Heart left ventricle (tissue), 16 donors: ENCODE measurements around the gene SH3PXD2A. TPM values are rescaled to one million over a fixed set of nuclear protein-coding genes. Genes with fewer than 3 reads are reported as not detected.
"Not testable (repeated sequence)": the region's sequence is repeated elsewhere in the genome, so short reads cannot be mapped to it uniquely, and the experiment has no call there.

ENCODE experiments used
- ATAC-seq, 4 donors: fragments of 200-7000 bp; cut with Tn5 transposase; one replicate each; pipeline ENCODE4 v1.9.1; 2020 to 2022; ENCODE audit warnings: moderate library complexity in 4 of 4, mild to moderate bottlenecking in 3 of 4, moderate number of reproducible peaks in 1 of 4
- DNase-seq, 5 donors: peaks; one replicate each; pipeline ENCODE4 v3.0.0-alpha.2; 2020
- H3K27ac ChIP-seq, 12 donors: fragments of 200-600 bp; sonication (generic) in 4 of 12; one replicate each; pipeline versions ENCODE4 v1.5.0 to v1.8.0; 2016 to 2022; ENCODE audit warnings: mild to moderate bottlenecking in 2 of 12
- H3K27me3 ChIP-seq, 9 donors: fragments of 200-600 bp; sonication (generic) in 2 of 9; one replicate each; pipeline versions ENCODE4 v1.5.1 to v1.8.0; 2016 to 2022; ENCODE audit warnings: mild to moderate bottlenecking in 3 of 9
- H3K36me3 ChIP-seq, 9 donors: fragments of 200-600 bp; sonication (generic) in 2 of 9; one replicate each; pipeline versions ENCODE4 v1.5.0 to v1.8.0; 2018 to 2022; ENCODE audit warnings: mild to moderate bottlenecking in 2 of 9
- H3K4me1 ChIP-seq, 12 donors: fragments of 200-600 bp; sonication (generic) in 4 of 12; one replicate each; pipeline versions ENCODE4 v1.5.0 to v1.8.0; 2016 to 2022; ENCODE audit warnings: mild to moderate bottlenecking in 3 of 12
- H3K4me3 ChIP-seq, 12 donors: fragments of 200-600 bp; sonication (generic) in 4 of 12; one replicate each; pipeline versions ENCODE4 v1.5.0 to v1.8.0; 2017 to 2022; ENCODE audit warnings: mild to moderate bottlenecking in 9 of 12, moderate library complexity in 4 of 12
- H3K9me3 ChIP-seq, 12 donors: fragments of 200-600 bp; sonication (generic) in 4 of 12; one replicate each; pipeline versions ENCODE4 v1.5.0 to v1.8.0; 2016 to 2022; ENCODE audit warnings: mild to moderate bottlenecking in 1 of 12
- POLR2A ChIP-seq, 2 donors: fragments of 450-650 bp; IDR thresholded peaks; one replicate each; pipeline ENCODE4 v1.6.1; 2017; ENCODE audit warnings: antibody characterized with exemption in 2 of 2, mild to moderate bottlenecking in 2 of 2, moderate library complexity in 2 of 2
- WGBS, 4 donors: extraction: QIAGEN DNeasy Blood & Tissue Kit in 2 of 4; methylation state at CpG; one replicate each; pipeline versions ENCODE4 v1.1.5 to v1.1.7; 2013 to 2018; 5-methylcytosine and 5-hydroxymethylcytosine counted together
- intact Hi-C, 10 donors: fragments of 100-400 bp; cut with DNase I; formaldehyde crosslinking; loops; one replicate each; pipeline versions ENCODE4 v1.11.1 to v1.14.2; 2022
- polyA plus RNA-seq, 2 donors: library from polyadenylated mRNA; stranded (reverse); fragments of 200-250 nt; gene quantifications; one replicate each; pipeline ENCODE4 v1.2.3, GENCODE V29; 2013
- total RNA-seq, 9 donors: library from RNA; depleted of rRNA in 2 of 9; stranded (reverse); fragments of >200 nt in 2 of 9; fragmentation: NEBNext Ultra II Directional in 3 of 9; extraction: Animal tissue kit (Norgen Biotek cat#: 25700) in 3 of 9; gene quantifications; one replicate each; pipeline versions ENCODE4 v1.1.0 to v1.2.4, GENCODE V29; 2016 to 2023
- TF ChIP-seq, protein P1 (sequence below), 12 donors: fragments of 200-600 bp; sonication (generic) in 4 of 12; IDR thresholded peaks; one replicate each; pipeline versions ENCODE4 v1.5.0 to v1.8.0; 2018 to 2022; ENCODE audit warnings: antibody characterized with exemption in 12 of 12, mild to moderate bottlenecking in 5 of 12
- donor health status: ischemic (EF 13 %, LVEDD 7.1; RV severe dilation, severe dysfunction).
- donor health status: healthy with polysubstance abuse.
- donor health status: DM: no; HTN: yes; CAD: no.
- donor health status: DM: no; HTN: no; CAD: no.
- donor health status: ischemic (EF 25% LVEDD 6.9; RV normal size, moderate dysfunction).
- donor health status: ischemic (EF 25% LVEDD 5.7; RV mildly dilated, moderate dysfunction).
- donor health status: healthy.
- donor health status: DM: yes; HTN: yes; CAD: no.
- donor health status: ischemic (EF 35%, LVEDD 5.7; RV mildly dilated, moderate dysfunction).
- donor health status: nonischemic (EF 11% LVEDD 7.7; RV severe dilation, severe dysfunction).
- donor health status: DM: yes; HTN: yes; CAD: no.
- donor health status: PGD.
- donor health status: ischemic (EF 29% LVEDD 5.4; RV normal size, mild dysfunction).
- donor health status: nonischemic (EF 23%, LVEDD 6.1; RV moderate dilation, normal function).

SH3PXD2A gene
- total and polyA plus RNA-seq, 11 donors = 11.8 to 43.4 (median 31.1) TPM

DNA sequence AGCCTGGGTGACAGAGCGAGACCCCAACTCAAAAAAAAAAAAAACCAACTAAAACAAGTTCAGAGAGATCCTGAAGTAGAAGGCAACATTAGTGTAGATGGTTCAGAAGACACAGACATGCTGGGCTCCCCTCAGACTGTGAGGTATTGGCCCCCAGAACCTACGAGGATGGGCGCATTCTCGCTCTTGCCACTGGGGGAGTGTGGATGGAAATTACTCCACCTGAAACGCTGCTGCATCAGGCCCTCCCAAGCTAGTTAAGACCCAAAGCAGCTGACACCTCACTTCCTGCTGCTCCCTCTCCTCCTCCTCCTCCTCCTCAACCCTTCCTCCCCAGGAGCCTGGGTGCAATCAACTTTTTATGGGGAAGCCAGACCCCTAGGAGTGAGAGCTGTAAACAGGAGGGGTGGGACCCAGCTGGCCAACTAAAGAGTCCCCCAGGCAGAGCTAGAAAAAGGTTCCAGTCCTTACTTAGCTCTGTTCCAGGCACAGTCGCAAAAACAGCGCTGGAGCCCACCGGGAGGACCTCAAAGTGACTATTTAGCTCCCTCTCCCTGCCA, 7.4 kb downstream of the SH3PXD2A start:
- intact Hi-C loops = no loop called here
- TF ChIP-seq, protein P1, sequence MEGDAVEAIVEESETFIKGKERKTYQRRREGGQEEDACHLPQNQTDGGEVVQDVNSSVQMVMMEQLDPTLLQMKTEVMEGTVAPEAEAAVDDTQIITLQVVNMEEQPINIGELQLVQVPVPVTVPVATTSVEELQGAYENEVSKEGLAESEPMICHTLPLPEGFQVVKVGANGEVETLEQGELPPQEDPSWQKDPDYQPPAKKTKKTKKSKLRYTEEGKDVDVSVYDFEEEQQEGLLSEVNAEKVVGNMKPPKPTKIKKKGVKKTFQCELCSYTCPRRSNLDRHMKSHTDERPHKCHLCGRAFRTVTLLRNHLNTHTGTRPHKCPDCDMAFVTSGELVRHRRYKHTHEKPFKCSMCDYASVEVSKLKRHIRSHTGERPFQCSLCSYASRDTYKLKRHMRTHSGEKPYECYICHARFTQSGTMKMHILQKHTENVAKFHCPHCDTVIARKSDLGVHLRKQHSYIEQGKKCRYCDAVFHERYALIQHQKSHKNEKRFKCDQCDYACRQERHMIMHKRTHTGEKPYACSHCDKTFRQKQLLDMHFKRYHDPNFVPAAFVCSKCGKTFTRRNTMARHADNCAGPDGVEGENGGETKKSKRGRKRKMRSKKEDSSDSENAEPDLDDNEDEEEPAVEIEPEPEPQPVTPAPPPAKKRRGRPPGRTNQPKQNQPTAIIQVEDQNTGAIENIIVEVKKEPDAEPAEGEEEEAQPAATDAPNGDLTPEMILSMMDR (IDR thresholded peaks at IDR 0.05) = no peak
- TF ChIP-seq POLR2A (IDR thresholded peaks at IDR 0.05) = no peak
- Histone ChIP-seq H3K9me3 (no peaks in the 10 kb centered on the region), H3K27ac (peak overlapping the region in 1 of 12 donors; percentile 1), H3K4me3 (no peak overlapping the region), H3K27me3 (no peaks in the 10 kb centered on the region), H3K36me3 (no peaks in the 10 kb centered on the region), H3K4me1 (peaks cover 27 to 87% (median 75%) of the 10 kb centered on the region in 12 donors)
- DNase-seq = no peak
- no peak for ATAC-seq
- 71 to 80% (median 75%) methylated on average over 8 of the region's 8 CpGs for WGBS, 4 donors

DNA sequence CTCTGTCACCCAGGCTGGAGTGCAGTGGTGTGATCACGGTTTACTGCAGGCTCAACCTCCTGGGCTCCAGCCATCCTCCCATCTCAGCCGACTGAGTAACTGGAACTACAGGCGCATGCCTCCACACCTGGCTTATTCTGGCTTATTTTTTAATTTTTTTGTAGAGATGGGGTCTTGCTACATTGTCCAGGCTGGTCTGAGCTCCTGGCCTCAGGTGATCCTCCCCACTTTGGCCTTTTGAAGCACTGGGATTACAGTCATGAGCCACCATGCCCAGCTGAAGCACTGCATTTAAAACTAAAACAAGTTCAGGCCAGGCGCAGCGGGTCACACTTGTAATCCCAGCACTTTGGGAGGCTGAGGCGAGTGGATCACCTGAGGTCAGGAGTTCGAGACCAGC, 8.0 kb downstream of the SH3PXD2A start:
- 82 to 95% (median 90%) methylated on average over 7 of the region's 7 CpGs for WGBS, 4 donors
- ATAC-seq = no peak
- TF ChIP-seq, protein P1 (IDR thresholded peaks at IDR 0.05) = no peak
- no peak for TF ChIP-seq POLR2A (IDR thresholded peaks at IDR 0.05)
- Histone ChIP-seq H3K4me1 (peaks cover 22 to 87% (median 68%) of the 10 kb centered on the region in 12 donors), H3K9me3 (no peaks in the 10 kb centered on the region), H3K4me3 (no peak overlapping the region), H3K27ac (no peak overlapping the region), H3K36me3 (no peaks in the 10 kb centered on the region), H3K27me3 (no peaks in the 10 kb centered on the region)
- intact Hi-C loops = no loop called here
- DNase-seq = no peak

DNA sequence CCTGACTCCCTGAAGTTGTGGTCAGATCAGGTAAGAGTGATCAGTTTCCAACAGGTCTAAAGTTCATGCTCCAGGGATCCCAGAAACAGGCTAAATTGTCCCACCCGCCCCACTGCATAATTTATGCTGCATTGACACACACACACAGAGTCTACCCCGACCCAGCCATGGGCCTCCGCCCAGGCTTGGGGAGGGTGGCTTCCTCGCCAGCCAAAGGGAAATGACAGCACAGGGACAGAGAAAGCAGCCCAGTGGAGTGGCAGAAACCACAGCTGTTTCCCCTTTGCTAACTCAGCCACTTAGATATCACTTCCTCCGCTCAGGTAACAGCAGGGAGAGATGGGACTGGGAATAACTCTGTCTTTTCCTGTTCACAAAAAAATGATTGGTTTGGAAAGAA, 9.4 kb downstream of the SH3PXD2A start:
- DNase-seq (peak in 3 of 5 donors; percentile 48 to 61 (median 54)), ATAC-seq (peak in 2 of 4 donors; percentile 32 to 67)
- no peaks in the 10 kb centered on the region for H3K27me3 ChIP-seq
- no peak for TF ChIP-seq POLR2A (IDR thresholded peaks at IDR 0.05)
- TF ChIP-seq, protein P1 (IDR thresholded peaks at IDR 0.05) = no peak
- peak overlapping the region in 5 of 12 donors; percentile 5 to 40 (median 33) for H3K27ac ChIP-seq
- 47 to 62% (median 55%) methylated on average over 5 of the region's 5 CpGs for WGBS, 4 donors
- H3K9me3 ChIP-seq = no peaks in the 10 kb centered on the region
- no peak overlapping the region for H3K4me3 ChIP-seq
- H3K36me3 ChIP-seq = no peaks in the 10 kb centered on the region
- intact Hi-C loops = no loop called here
- H3K4me1 ChIP-seq = peaks cover 16 to 83% (median 59%) of the 10 kb centered on the region in 12 donors

DNA sequence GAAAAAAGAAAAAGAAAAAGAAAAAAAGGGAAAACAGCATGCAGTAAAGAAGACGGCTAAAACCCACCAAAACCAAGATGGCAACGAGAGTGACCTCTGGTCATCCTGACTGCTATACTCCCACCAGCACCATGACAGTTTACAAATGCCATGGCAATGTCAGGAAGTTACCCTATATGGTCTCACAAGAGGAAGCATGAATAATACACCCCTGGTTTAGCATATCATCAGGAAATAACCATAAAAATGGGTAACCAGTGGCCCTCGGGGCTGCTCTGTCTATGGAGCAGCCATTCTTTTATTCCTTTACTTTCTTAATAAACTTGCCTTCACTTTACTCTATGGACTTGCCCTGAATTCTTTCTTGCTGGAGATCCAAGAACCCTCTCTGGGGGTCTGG, 10.0 kb downstream of the SH3PXD2A start:
- H3K27ac ChIP-seq = peak overlapping the region in 1 of 12 donors; percentile 26
- DNase-seq = not testable (repeated sequence)

More for the DNA sequence above, 10.0 kb downstream of the SH3PXD2A start:
- H3K9me3 ChIP-seq, H3K27me3 ChIP-seq, ATAC-seq, intact Hi-C loops, H3K4me3 ChIP-seq, H3K36me3 ChIP-seq: not testable (repeated sequence)
- peaks cover 20 to 83% (median 58%) of the 10 kb centered on the region in 12 donors for H3K4me1 ChIP-seq
- 73 to 83% (median 78%) methylated on average over 3 of the region's 3 CpGs for WGBS, 4 donors
